HG03571 (cell line): ENCODE data around the gene HSPG2.

Source experiments
- ATAC-seq: cut with Tn5 transposase; IDR thresholded peaks from one replicate; pipeline ENCODE4 v1.9.1; 2021; ENCODE audit not compliant: unreplicated experiment

HSPG2 gene

DNA sequence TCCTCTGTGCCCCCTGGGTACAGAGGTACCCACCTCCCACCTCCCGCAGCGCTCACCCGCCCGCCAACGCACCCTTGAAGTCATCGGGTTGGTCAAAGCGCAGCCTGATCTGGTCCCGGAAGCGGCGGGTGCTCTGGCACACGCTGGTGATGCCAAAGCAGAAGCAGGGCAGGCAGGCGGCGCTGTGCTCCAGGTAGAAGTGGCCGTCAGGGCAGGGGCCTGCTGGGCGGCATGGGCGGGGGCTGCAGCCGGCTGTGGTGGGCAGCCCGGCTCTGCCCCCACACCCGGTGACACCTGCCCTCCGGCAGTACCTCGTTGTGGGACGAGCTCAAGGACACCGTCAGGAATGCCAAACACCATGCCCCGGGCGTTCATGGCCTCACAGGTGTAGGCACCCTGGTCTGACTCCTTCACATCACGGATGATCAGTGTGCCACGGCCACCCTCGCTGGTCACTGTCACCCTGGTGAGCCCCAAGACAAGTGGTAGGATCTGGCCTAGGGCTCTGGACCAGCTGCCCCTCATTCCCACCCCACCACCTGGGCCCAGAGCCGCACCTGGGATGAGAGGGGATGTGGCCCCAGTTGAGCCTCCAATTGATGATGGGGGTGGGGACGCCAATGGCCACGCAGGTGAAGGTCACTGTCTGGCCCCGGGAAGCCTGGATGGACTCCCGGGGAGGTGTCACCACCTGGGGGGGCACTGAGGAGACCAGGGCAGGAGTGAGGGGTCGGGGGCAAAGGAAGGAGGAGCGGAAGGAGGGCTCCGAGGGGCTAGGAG, 52.5 kb downstream of the HSPG2 start:
- ATAC-seq, result no peak

DNA sequence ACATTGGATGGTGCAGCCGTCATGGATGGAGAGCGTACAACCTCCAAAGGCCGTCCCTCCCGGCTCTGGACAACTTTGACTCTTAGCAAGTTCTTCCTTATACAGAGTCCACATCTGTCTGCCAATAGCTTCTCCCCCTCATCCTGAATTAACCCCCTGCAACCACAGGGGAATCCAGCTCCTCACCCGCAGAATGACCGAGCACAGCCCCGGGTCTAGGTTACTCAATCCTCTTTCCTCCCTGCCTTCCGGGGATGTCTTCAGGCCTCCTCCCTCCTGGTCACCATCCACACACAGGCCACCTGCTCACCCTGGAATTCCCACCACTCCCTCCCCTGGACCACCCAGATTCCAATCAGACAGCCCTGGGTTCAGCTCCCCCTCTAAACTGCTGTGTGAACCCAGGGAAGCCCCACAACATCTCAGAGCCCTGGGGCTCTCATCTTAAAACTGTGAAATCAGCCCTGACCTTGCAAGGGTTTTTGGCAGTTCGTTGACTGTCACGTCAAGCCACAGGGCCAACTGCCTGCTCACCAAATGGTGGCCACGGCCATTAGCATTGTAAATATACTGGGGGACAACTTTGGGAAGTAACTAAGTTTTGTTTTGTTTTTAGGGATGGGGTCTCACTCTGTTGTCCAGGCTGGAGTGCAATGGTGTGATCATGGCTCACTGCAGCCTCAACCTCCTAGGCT, 54.2 kb downstream of the HSPG2 start:
- ATAC-seq, result no peak

DNA sequence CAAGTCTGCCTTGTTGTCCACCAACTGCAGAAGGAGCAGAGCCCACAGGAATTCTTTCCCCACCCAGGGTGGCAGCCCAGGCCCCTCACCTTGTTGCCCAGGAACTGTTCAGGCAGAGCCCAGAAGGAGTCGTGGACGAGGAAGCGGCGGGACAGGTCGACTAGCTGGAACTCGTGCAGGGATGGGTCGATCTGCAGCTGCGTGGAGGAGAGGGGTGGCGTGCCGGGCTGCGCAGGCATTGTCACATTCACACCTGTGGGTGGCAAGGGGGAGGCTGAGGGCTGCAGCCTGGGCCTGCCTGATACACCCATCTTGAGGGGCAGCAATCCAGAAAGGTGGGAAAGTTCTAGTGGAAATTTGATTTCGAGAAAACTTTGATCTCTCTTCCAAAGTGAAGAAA, 55.9 kb downstream of the HSPG2 start:
- no peak for ATAC-seq

DNA sequence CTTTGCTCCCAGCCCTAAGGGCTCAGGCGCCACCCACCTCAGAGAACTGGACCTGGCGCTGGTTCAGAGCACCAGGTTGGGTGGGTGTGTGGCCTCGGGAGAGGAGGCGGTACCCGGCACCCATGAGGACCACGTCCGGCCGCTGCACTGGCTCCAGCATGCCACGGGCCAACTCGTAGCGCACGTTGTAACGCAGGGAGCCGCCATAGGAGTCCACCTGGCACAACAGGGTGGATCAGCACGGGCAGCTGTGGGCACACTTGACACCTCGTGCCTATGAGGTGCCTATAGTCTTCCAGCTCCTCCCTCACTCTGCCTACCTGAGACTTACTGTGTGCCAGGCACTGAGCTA, 56.5 kb downstream of the HSPG2 start:
- ATAC-seq, result no peak

DNA sequence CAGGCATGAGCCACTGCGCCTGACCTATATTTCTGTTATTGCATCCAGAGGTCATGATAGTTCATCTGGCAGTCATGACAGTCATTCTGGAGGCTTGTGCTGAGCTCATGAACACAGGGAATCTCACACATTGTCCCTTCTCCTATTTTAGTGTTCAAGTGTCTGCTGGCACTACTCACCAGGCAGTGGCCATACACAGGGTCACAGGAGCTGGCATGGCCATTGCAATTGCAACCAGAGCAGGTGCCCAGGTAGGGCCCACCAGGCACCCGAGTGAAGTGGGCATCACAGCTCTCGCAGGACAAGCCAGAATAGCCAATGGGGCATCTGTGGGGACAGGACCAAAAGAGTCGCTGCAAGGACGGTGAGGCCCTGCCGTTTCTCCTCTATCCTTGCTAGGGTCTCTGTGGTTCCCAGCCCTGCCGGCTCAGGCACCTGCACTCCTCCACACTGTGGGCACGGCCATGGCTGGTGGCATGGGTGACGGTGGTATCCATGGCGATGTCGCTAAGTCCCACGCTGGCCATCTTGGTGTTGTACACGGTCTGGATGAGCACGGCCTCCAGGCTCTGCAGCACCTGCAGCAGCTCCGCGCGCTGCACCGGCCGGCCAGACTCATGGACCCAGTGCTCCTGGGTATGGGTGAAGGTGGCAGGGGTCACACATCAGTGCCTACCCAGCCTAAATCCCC, 57.0 kb downstream of the HSPG2 start:
- no peak for ATAC-seq

DNA sequence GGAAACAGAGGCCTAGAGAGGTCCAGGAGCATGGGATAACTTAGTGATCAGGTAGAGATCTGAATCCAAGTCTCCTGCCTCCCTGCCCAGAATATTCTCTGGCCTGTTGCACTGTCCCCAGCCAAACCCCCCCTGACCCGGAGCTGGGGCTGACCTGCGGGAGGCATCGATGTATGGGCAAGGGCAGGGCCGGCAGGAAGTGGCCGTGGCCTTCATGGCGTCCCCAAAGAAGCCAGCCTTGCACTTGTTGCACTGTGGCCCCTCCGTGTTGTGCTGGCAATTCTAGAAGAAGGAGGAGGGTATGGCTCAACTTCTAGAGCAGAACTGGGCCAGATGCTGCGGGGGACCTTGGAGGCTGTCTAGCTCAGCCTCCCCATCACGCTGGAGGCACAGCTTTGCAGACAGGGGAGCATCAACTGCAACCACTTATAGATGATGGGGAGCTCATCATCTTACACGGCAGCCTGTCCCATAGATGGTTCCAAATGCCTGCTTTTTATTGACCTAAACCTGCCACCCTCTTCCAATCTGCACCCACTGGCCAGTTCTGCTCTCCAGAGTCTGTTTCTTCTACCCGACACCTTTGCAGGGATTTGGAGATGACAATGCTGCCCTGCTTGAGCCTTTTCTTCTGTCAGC, 58.2 kb downstream of the HSPG2 start:
- ATAC-seq, result no peak

DNA sequence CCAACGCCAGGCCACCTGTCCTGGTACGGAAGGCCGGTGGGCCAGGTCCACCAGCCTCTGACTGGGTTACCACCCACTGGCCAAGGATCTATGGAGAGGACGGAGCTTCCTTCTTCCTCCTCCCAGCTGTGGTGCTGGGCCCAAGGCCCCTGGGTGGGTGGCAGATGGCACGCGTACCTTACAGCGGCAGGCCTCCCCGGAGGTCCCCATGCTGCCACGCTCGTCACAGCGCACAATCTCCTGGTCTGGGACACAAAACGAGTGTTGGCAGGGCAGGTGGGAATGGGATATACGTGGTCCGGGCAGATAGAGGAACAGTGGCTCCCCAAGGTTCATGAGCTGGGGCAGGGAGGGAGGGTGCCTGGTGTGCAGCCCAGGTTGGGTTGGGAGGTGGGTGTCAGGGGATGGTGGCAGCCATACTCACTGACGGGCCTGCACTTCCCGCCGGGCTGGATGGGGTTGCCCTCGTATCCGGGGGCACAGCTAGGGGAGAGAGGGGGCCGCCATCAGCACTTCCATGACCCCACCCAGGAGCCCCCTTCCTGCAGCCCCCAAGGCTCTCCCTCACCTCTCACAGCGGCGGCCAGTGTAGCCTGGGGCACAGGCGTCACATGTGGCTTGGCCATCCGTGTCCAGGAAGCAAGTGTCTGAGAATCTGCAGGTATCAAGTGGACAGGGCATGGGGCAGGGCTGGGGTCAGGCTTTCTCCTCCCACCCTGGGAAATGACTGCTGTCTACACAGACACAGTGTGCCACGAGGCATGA, 58.9 kb downstream of the HSPG2 start:
- ATAC-seq, result no peak

DNA sequence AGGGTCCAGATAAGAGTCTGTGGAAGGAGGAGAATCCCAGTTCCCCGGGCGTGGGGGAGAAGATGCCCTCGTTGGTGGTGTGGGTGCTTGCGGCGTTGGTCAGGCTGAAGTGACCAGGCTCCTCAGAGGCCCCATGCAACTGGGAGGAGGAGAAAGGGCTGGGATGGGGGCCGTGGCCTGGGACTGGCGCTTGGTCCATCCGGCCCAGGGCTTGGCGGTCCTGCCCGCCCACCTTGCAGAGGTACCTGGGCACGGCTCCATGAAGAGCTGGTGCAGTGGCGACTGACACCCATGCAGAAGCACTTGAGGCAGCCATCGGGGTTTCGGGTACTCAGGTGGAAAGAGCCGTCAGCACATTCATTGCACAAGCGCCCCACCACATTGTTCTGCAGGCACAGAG, 60.8 kb downstream of the HSPG2 start:
- ATAC-seq, result no peak

DNA sequence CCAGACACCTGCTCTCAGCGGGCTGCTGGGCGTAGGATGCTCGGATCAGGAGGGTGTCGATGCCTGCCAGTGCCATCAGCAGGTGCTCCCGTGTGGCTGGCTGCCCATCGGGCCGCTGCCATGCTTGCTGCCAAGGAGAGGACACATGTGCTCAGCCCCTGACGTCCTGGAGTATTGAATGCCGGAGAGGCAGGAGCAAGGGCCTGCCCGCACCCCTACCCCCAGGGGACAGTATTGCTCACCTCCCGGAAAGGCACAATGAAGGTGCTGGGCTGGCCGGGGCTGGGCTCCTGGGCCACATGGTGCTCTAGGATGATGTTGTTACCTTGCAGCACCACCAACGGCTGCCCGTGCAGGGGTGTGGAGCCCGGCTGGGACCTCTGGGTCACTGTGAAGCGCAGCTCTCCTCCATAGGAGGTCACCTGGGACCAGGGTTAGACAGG, 61.5 kb downstream of the HSPG2 start:
- ATAC-seq, result no peak

DNA sequence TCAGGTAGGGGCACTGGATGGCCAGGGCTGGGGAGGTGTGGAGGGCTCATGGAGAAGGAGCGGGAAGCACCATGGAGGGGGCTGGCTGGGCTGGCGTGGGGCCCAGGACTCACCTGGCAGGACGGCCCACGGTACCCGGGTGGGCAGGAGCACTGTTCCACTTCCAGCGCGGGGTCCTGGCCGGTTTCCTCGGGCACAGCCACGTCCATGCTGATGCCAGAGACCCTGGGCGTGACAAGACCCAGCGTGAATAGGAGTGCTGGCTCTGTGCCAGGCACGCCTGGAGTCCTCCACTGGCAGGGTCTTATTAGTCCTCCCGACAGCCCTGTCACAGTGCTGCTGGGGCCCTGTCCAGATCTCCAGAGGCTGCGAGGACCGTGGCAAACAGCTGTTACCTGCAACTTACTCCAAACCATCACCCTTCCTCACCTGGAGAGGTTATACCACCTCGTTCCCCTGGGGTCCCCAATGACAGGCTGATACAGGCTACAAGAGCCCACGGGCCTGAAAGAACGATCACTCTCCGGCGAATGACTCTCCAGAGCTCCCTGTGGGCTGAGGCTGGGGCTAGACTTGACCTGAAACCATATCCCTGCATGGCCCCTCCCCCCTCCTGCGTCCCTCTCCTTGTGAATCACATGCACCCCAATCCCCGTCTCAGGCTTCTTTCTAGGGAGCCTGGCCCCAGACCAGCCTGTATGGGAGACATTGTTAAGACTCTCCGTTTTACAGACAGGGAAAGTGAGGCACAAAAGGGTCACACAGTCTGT, 62.1 kb downstream of the HSPG2 start:
- no peak for ATAC-seq

DNA sequence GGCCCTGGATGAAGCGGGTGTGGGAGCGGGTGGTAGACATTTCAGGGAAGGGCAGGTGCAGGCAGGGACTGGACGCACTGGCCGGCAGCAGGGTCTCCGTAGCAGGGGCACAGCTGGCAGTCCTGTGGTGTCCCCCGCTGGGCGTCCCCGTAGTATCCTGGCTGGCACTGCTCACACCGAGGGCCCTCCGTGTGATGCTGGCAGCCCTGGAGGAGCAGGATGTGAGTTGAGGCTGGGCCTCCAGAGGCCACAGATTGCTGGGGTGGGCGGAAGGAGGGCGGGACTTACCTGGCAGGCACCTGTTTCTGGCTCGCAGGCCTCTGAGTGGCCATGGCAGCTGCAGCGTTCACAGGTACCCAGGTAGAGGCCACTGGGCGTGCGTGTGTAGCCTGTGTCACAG, 62.8 kb downstream of the HSPG2 start:
- no peak for ATAC-seq

DNA sequence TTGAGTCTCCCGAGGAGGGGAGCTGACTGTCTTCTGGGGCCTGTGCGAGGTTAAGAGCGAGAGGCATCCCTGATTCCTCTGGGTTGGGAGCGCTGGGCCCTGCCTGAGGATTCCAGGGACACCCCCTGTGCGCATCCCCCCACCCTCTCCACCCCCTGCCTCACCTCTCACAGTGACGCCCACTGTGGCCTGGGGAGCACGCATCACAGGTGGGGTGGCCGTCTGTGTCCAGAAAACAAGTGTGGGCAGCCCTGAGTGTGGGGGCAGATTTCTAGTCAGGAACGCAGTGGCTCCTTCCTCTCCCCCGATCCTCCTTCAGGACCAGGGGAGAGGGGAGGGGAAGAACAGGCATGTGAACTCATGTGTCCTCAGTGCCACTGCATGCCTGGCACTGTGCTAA, 63.3 kb downstream of the HSPG2 start:
- ATAC-seq, result no peak

DNA sequence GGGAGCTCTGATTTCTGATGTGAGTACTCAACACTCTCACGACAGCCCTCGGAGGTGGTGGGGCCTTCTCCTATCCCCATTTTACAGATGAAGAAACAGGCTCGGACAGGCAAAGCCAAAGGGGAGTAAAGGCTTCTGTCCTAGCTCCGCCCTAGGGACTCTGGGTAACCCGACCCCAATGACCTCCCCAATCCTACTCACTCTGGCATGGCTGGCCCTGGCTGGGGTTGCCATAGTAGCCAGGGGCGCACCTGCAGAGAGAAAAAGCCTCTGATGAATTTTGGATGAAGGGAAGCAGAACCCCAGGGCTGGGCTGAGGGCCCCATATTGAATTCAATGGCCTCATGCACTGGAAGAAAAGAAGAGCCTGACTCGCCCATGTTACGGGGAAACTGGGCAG, 63.9 kb downstream of the HSPG2 start:
- no peak for ATAC-seq

DNA sequence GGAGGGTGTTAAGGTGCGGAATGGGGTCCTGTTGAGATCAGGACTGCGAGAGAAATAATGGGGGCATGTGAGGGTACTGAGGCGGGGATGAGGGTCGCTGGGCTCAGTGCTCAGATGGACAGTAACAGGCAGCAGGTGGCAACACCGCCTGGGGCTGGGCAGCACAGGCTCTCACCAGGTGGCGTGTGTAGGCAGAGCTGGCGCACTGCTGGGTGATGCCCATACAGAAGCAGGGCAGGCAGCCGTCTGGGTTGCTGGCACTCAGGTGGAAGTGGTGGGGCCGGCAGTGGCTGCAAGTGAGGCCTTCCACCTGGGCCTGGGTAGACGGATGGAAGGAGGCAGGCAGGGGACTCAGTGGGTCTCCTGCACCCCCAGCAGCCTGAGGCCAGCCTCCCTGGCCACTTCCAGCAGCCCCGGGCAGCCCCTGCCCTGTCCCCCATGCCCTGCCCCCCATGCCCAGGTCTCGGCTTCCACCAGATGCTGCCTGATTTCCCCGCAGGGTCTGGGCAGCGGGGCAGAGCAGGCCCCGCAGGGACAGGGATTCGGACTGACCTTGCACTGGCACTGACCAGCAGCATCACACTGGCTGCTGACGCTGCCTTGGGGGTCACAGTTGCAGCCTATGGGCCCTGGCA, 64.5 kb downstream of the HSPG2 start:
- no peak for ATAC-seq

DNA sequence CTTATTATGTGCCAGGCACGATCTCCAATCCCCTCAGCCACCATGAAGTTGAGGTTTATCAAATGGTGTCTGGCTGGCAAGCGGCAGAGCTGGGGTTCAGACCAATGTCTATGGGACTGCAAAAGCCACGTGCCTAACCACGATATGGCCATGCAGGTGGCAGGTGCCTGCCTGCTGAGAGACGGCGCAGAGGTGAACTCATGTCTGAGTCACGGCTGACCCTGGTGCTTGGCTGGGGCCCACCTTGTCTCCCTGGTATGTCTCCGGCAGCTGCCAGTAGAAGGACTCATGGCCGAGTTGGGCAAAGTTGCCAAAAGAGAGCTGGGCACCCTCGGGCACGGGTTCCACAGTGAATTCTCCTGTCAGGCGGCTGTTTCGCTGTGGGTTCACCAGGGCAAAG, 65.2 kb downstream of the HSPG2 start:
- ATAC-seq, result no peak

DNA sequence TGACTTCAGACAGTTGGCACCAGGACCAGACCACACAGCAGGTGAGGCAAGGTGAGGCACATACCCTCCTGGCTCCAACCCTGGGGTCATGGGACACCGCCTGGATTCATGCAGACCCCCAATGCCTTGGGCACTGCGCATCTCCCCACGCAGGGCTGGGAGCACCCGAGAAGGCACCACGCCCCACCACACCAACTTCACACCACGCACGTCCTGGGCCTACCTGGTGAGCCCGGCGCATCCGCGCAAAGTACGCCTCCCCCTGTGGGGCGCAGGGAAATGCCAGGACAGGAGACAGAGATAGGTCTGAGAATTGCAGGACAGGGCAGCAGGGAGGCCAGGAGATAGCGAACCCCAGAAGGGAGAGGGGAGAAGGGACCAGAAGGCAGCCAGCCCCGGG, 66.5 kb downstream of the HSPG2 start:
- ATAC-seq, result no peak

DNA sequence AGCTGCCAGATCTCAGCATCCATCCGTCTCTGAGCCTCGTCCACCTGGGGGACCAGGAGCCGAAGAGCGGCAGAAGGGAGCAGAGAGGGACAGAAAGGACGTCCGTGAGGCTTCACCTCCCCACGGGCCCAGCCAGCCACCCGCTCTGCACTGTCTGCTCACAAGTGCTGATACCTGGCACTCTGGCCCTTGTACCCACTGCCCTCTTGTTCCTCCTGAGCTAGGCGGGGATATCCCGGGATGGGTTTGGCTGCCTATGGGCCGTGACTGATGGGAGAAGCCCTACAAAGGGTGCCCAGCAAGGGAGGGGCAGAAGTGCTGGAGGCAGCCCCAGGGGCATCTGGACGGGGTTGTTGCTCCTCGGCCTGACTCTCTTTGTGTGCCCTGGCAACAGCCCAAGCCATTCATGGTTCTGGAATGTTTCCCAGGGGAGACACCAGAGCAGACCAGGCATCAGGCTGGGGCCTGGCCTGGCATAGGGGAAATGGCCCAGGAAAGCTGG, 67.4 kb downstream of the HSPG2 start:
- no peak for ATAC-seq

DNA sequence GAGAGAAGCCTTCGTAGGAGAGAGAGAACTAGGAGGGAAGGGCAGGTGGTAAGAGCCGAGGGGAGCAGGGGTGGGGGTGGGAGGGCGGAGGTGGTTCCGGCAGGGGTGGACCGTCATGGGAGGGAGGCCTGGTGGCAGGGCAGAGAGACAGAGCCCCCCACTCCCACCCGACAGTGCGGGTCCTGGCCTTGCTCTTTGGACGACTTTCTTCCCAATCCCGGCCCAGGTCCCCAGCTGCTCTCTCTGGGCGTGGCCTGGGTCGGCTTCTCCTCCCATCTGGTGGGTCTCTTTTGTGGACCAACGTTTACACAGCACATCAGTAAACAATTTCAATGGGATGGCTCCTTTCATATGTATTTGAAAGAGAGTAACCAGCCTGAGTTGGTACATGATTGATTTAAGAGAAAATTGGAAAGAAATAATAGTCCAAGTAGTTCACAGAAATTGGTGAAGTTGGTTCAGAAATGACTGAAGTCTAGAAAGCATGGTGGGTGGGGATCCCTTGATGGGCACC, 68.1 kb downstream of the HSPG2 start:
- ATAC-seq, result no peak

DNA sequence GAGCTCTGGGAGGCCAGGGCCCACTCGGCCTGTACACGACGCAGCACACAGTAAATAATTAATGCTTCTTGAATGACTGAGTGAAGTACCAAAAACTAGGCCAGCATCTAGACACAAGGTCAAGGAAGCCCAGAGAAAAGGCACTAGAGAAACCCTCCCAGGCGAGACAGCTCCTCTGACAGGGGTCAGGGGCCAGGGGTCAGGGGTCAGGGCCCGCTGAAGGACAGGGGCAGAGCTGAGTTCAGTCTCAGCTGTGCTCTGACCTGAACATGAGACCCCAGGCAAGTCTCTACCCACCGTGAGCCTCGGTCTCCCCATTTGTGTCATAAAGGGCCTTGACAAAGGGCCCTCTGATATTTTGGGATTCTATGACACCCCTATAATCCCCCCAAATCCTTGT, 68.6 kb downstream of the HSPG2 start:
- ATAC-seq, result no peak
